H9 (cell line): ENCODE results near the gene ATF7. TPM values are rescaled to one million over a fixed set of nuclear protein-coding genes. Genes with fewer than 3 reads are reported as not detected.

Experiments
- DNase-seq: peaks from one replicate; pipeline ENCODE4 v3.0.0-alpha.2; 2017
- H2AFZ ChIP-seq: one replicate; pipeline ENCODE4 v1.6.1; 2013; ENCODE audit warnings: mild to moderate bottlenecking, low read length, control low read depth, moderate library complexity
- H2AK5ac ChIP-seq: 2 replicates; pipeline ENCODE4 v1.6.1; 2013; ENCODE audit warnings: low read length, control low read depth, mixed read lengths; ENCODE audit not compliant: insufficient read length
- H2BK120ac ChIP-seq: one replicate; pipeline ENCODE4 v1.6.1; 2013; ENCODE audit warnings: low read depth, mild to moderate bottlenecking, low read length, control low read depth, inconsistent platforms; ENCODE audit not compliant: poor library complexity, severe bottlenecking
- H2BK12ac ChIP-seq: 2 replicates; pipeline ENCODE4 v1.6.1; 2013; ENCODE audit warnings: low read length, control low read depth, mixed read lengths, low read depth; ENCODE audit not compliant: insufficient read length
- H2BK15ac ChIP-seq: 2 replicates; pipeline ENCODE4 v1.6.1; 2013; ENCODE audit warnings: low read depth, low read length, control low read depth
- H2BK20ac ChIP-seq: one replicate; pipeline ENCODE4 v1.6.1; 2013; ENCODE audit warnings: low read depth, mild to moderate bottlenecking, low read length, control low read depth, inconsistent platforms; ENCODE audit not compliant: poor library complexity, severe bottlenecking
- H2BK5ac ChIP-seq: 2 replicates; pipeline ENCODE4 v1.6.1; 2013; ENCODE audit warnings: low read length, control low read depth, mixed read lengths; ENCODE audit not compliant: insufficient read length
- H3K14ac ChIP-seq: 2 replicates; pipeline ENCODE4 v1.6.1; 2013; ENCODE audit warnings: low read length, control low read depth; ENCODE audit not compliant: insufficient read depth
- H3K18ac ChIP-seq: 2 replicates; pipeline ENCODE4 v1.6.1; 2013; ENCODE audit warnings: low read depth, mild to moderate bottlenecking, mixed read lengths, low read length, control low read depth; ENCODE audit not compliant: insufficient read length
- H3K23ac ChIP-seq: 2 replicates; pipeline ENCODE4 v1.6.1; 2013; ENCODE audit warnings: low read length, control low read depth, mixed read lengths, low read depth; ENCODE audit not compliant: insufficient read length
- H3K23me2 ChIP-seq: 2 replicates; pipeline ENCODE4 v1.6.1; 2013; ENCODE audit warnings: low read depth, mild to moderate bottlenecking, mixed read lengths, low read length, control low read depth; ENCODE audit not compliant: insufficient read length, poor library complexity, severe bottlenecking
- H3K27ac ChIP-seq: 2 replicates; pipeline ENCODE4 v1.5.1; 2013; ENCODE audit warnings: low read length, control low read depth, mixed read lengths, low read depth; ENCODE audit not compliant: insufficient read length
- H3K27me3 ChIP-seq: 2 replicates; pipeline ENCODE4 v1.6.1; 2013; ENCODE audit warnings: low read length, control low read depth, inconsistent platforms; ENCODE audit not compliant: insufficient read depth
- H3K4ac ChIP-seq: 2 replicates; pipeline ENCODE4 v1.6.1; 2013; ENCODE audit warnings: low read depth, mild to moderate bottlenecking, control low read depth, inconsistent platforms, low read length, moderate library complexity
- H3K4me1 ChIP-seq: 2 replicates; pipeline ENCODE4 v1.6.1; 2013; ENCODE audit warnings: low read length, control low read depth, inconsistent platforms; ENCODE audit not compliant: insufficient read depth
- H3K4me2 ChIP-seq: 2 replicates; pipeline ENCODE4 v1.6.1; 2013; ENCODE audit warnings: low read length, control low read depth, mixed read lengths; ENCODE audit not compliant: insufficient read length, insufficient read depth
- H3K56ac ChIP-seq: 2 replicates; pipeline ENCODE4 v1.6.1; 2013; ENCODE audit warnings: low read depth, mild to moderate bottlenecking, mixed read lengths, low read length, control low read depth; ENCODE audit not compliant: insufficient read length
- H3K79me1 ChIP-seq: 2 replicates; pipeline ENCODE4 v1.6.1; 2013; ENCODE audit warnings: low read depth, mild to moderate bottlenecking, moderate library complexity, low read length, control low read depth, inconsistent platforms; ENCODE audit not compliant: insufficient read depth, poor library complexity, severe bottlenecking
- H3K79me2 ChIP-seq: 2 replicates; pipeline ENCODE4 v1.6.1; 2013; ENCODE audit warnings: low read length, control low read depth, inconsistent platforms; ENCODE audit not compliant: insufficient read depth
- H3K9ac ChIP-seq: 2 replicates; pipeline ENCODE4 v1.6.1; 2013; ENCODE audit warnings: low read length, control low read depth, mixed read lengths; ENCODE audit not compliant: insufficient read length; ENCODE audit errors: extremely low read depth
- H3K9me3 ChIP-seq: one replicate; pipeline ENCODE4 v1.6.1; 2013; ENCODE audit warnings: low read depth, low read length, inconsistent platforms; ENCODE audit not compliant: control insufficient read depth
- H3T11ph ChIP-seq: one replicate; pipeline ENCODE4 v1.6.1; 2013; ENCODE audit warnings: mild to moderate bottlenecking, low read length, control low read depth, inconsistent platforms
- H4K20me1 ChIP-seq: one replicate; pipeline ENCODE4 v1.6.1; 2013; ENCODE audit not compliant: control insufficient read depth, insufficient read length, insufficient read depth
- H4K5ac ChIP-seq: 2 replicates; pipeline ENCODE4 v1.6.1; 2013; ENCODE audit warnings: low read depth, mild to moderate bottlenecking, mixed read lengths, low read length, control low read depth; ENCODE audit not compliant: insufficient read length
- H4K8ac ChIP-seq: replicated peaks from 2 replicates; pipeline ENCODE4 v1.6.1; 2013; ENCODE audit warnings: low read length, control low read depth, mixed read lengths, low read depth; ENCODE audit not compliant: insufficient read length
- H4K91ac ChIP-seq: 2 replicates; pipeline ENCODE4 v1.6.1; 2013; ENCODE audit warnings: low read depth, mild to moderate bottlenecking, moderate library complexity, mixed read lengths, low read length, control low read depth; ENCODE audit not compliant: insufficient read length
- H3K27ac Mint-ChIP-seq, 3 experiments: 2 replicates in 2 of 3; 3 replicates in 1 of 3; pipeline ENCODE4 v1.8.0; 2020 to 2021; ENCODE audit warnings: mixed read lengths in 3 of 3, mild to moderate bottlenecking in 1 of 3, moderate library complexity in 1 of 3
- H3K27me3 Mint-ChIP-seq: 2 replicates; pipeline ENCODE4 v1.8.0; 2021; ENCODE audit warnings: low read depth, mild to moderate bottlenecking, moderate library complexity, mixed read lengths
- H3K36me3 Mint-ChIP-seq, 3 experiments: 2 replicates in 2 of 3; 3 replicates in 1 of 3; pipeline ENCODE4 v1.8.0; 2020 to 2021; ENCODE audit warnings: low read depth in 3 of 3, mixed read lengths in 3 of 3; ENCODE audit not compliant: insufficient read depth in 1 of 3
- H3K4me1 Mint-ChIP-seq, 2 experiments: 2 replicates each; pipeline ENCODE4 v1.8.0; 2020; ENCODE audit warnings: mixed read lengths in 2 of 2
- H3K4me3 Mint-ChIP-seq, 2 experiments: 2 replicates in 1 of 2; 3 replicates in 1 of 2; pipeline ENCODE4 v1.8.0; 2020 to 2021; ENCODE audit warnings: mild to moderate bottlenecking in 2 of 2, mixed read lengths in 2 of 2, moderate library complexity in 1 of 2
- H3K9me3 Mint-ChIP-seq, 2 experiments: 2 replicates in 1 of 2; 3 replicates in 1 of 2; pipeline ENCODE4 v1.8.0; 2020; ENCODE audit warnings: mild to moderate bottlenecking in 2 of 2, mixed read lengths in 2 of 2, moderate library complexity in 1 of 2
- CTCF ChIP-seq: fragments of 200-600 bp; sonication (generic); conservative IDR thresholded peaks from 3 replicates; pipeline ENCODE4 v1.8.0; 2021; ENCODE audit warnings: antibody characterized with exemption, mild to moderate bottlenecking
- WGBS: extraction: QIAGEN DNeasy Blood & Tissue Kit; methylation state at CpG from one replicate; pipeline ENCODE4 v1.1.7; 2013; ENCODE audit warnings: missing lambda C conversion rate, low lambda C conversion rate, mixed read lengths; ENCODE audit not compliant: insufficient read length; ENCODE audit errors: extremely low coverage; 5-methylcytosine and 5-hydroxymethylcytosine counted together
- total RNA-seq: library from RNA; stranded (reverse); gene quantifications from 2 replicates; pipeline ENCODE4 v1.2.1, GENCODE V29; 2021

The ATF7 gene
- total RNA-seq, 1 experiment from 2014 or later = 17.7 TPM

DNA sequence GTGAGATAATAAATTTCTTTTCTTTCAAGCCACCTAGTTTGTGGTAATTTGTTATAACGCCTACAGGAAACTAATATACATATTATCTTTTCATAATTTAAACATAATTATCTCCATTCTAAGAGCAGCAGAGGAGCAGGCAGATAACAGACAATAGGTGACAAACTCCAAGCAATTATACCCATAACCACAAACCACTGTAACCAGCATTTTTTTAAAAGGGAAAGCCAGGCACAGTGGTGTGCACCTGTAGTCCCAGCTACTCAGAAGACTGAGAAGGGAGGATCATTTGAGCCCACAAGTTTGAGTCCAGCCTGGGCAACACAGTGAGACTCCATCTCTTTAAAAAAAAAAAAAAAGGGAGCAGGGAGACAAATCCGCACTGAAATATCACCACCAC lies 54.9 kb downstream of the ATF7 start:
- H3T11ph ChIP-seq = no peak overlapping the region
- H2AFZ ChIP-seq = no peak overlapping the region
- no peaks in the 10 kb centered on the region for H3K9me3 ChIP-seq
- H2BK120ac ChIP-seq = no peak overlapping the region
- WGBS = no CpG with 5 or more reads among the region's 2 CpGs
- no peaks in the 10 kb centered on the region for H3K79me1 ChIP-seq
- no peaks in the 10 kb centered on the region for H3K23me2 ChIP-seq
- H2BK5ac ChIP-seq = no peak overlapping the region
- H3K9me3 Mint-ChIP-seq = peaks cover 0 to 2% of the 10 kb centered on the region in 2 experiments; a peak in 1 of 5 replicates
- H3K27ac ChIP-seq = no peak overlapping the region
- H2BK20ac ChIP-seq = no peak overlapping the region
- no peaks in the 10 kb centered on the region for H3K27me3 ChIP-seq
- H3K18ac ChIP-seq = no peak overlapping the region
- peaks cover 3% of the 10 kb centered on the region; the same call in 1 of the 2 replicates for H3K4me1 ChIP-seq
- H3K79me2 ChIP-seq = no peaks in the 10 kb centered on the region
- DNase-seq = no peak
- no peak overlapping the region for H3K4ac ChIP-seq
- H4K5ac ChIP-seq = no peak overlapping the region
- peaks cover 3 to 8% (median 5%) of the 10 kb centered on the region in 3 experiments; a peak in 4 of 7 replicates for H3K36me3 Mint-ChIP-seq
- H3K27ac Mint-ChIP-seq = no peak overlapping the region
- H3K27me3 Mint-ChIP-seq = no peaks in the 10 kb centered on the region
- H3K23ac ChIP-seq = no peak overlapping the region
- TF ChIP-seq CTCF = no peak
- no peak overlapping the region for H3K9ac ChIP-seq
- H2BK15ac ChIP-seq = no peak overlapping the region
- no peak overlapping the region for H3K14ac ChIP-seq
- H3K56ac ChIP-seq = no peak overlapping the region
- no peak overlapping the region for H2BK12ac ChIP-seq
- H3K4me2 ChIP-seq = no peak overlapping the region
- no peak overlapping the region for H3K4me3 Mint-ChIP-seq
- no peaks in the 10 kb centered on the region for H4K20me1 ChIP-seq
- H2AK5ac ChIP-seq = no peak overlapping the region
- H4K91ac ChIP-seq = no peak overlapping the region
- H4K8ac ChIP-seq = no peak overlapping the region
- peaks cover 28 to 36% of the 10 kb centered on the region in 2 experiments for H3K4me1 Mint-ChIP-seq
